ENCODE data around the gene GRIN2A.

GRIN2A gene

DNA sequence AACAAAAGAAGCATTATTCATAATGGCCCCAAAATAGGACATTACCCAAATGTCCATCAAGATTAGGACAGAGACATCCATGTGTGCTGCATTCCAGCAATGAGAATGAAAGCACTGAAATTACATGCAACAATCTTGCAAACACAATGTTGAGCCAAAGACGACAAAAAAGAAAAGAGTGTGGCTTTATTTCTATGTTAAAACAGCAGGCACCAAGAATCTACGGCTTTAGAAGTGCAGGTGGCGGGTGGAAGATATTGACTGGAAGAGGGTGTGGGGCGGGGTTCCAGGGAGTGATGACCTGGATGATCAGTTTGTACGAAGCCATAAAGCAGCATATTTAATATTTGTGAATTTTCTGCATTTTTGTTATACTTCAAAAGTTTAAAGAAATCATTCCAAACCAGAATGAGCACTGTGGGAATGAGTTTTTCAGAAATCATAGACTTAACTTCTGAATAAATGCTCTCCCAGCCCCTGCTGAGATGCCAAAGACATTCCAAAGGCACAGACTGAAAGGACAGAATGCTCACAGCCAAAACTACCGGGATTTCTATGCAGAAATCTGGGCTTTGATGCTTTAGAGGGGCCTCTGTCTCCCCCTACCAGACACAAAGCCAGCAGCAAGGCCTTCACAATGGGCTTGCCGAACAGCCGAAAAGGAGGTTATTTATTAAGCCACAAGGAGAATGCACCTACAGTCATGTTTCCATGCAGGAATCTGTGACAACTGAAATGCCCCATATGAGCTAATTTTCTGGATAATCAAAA, 361.6 kb downstream of the GRIN2A start:
- Histone ChIP-seq H3K9ac (ENCODE audit: low read length) (no peak overlapping the region), H3K27ac (ENCODE audit: low read depth, low read length) (peak overlapping the region; percentile 35; the same call in 1 of the 2 replicates), H3K9me3 (ENCODE audit: control insufficient read depth, insufficient read depth, low read depth, low read length) (no peaks in the 10 kb centered on the region), H3K27me3 (ENCODE audit: control insufficient read depth, insufficient read depth, low read length) (no peaks in the 10 kb centered on the region), H3K4me3 (ENCODE audit: low read depth, low read length) (peak overlapping the region; percentile 10; the same call in 1 of the 2 replicates), H3K36me3 (ENCODE audit: control insufficient read depth, insufficient read depth, low read length) (no peaks in the 10 kb centered on the region), H3K4me1 (ENCODE audit: control insufficient read depth, insufficient read depth, low read length) (peaks cover 48% of the 10 kb centered on the region)

DNA sequence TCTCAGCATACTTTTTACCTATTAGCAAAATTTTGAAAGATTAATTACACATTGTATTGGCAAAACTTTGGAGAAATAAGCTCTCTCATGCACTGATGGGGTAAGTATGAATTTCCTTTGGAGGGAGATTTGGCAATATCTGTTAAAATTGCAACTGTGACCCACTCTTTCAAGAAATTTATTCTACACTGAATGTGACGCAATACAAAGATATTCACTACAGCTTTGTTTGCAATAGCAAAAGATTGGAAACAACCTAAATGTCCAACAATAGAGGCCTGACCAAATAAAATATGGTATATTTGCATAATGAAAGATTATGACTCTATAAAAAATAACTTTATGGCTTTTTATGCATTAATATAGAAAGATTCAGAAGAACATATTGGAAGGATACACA, 363.5 kb downstream of the GRIN2A start:
- no peaks in the 10 kb centered on the region for H3K9me3 ChIP-seq (ENCODE audit: control insufficient read depth, insufficient read depth, low read depth, low read length)
- H3K4me1 ChIP-seq (ENCODE audit: control insufficient read depth, insufficient read depth, low read length), result peaks cover 48% of the 10 kb centered on the region

DNA sequence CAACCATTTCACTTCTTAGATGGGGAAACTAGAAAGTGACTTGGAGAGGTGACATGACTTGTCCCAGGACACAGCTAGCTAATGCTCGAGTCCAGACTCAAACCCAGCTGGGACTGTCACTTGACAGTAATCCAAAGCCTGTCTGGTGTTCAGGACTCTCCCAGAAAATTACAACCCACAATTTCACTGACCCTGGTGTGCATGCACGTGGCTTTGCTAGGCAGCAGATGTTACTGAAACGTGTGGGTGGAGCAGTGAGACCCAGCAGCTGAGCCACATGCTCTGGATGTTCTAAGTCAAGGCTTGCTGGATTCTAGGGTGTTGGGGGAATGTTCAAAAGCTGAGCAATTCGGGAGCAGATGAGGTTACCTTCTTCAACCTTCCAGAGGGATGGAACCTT, 364.6 kb downstream of the GRIN2A start:
- H3K9me3 ChIP-seq (ENCODE audit: control insufficient read depth, insufficient read depth, low read depth, low read length), result no peaks in the 10 kb centered on the region
- no peak overlapping the region for H3K27ac ChIP-seq (ENCODE audit: low read depth, low read length)
- no peaks in the 10 kb centered on the region for H3K27me3 ChIP-seq (ENCODE audit: control insufficient read depth, insufficient read depth, low read length)
- no peak overlapping the region for H3K4me3 ChIP-seq (ENCODE audit: low read depth, low read length)
- H3K4me1 ChIP-seq (ENCODE audit: control insufficient read depth, insufficient read depth, low read length), result peaks cover 46% of the 10 kb centered on the region
- no peaks in the 10 kb centered on the region for H3K36me3 ChIP-seq (ENCODE audit: control insufficient read depth, insufficient read depth, low read length)
- H3K9ac ChIP-seq (ENCODE audit: low read length), result no peak overlapping the region

More for the DNA sequence above, 363.5 kb downstream of the GRIN2A start:
- Histone ChIP-seq H3K9ac (ENCODE audit: low read length) (no peak overlapping the region), H3K4me3 (ENCODE audit: low read depth, low read length) (no peak overlapping the region), H3K36me3 (ENCODE audit: control insufficient read depth, insufficient read depth, low read length) (no peaks in the 10 kb centered on the region), H3K27ac (ENCODE audit: low read depth, low read length) (no peak overlapping the region), H3K27me3 (ENCODE audit: control insufficient read depth, insufficient read depth, low read length) (no peaks in the 10 kb centered on the region)

DNA sequence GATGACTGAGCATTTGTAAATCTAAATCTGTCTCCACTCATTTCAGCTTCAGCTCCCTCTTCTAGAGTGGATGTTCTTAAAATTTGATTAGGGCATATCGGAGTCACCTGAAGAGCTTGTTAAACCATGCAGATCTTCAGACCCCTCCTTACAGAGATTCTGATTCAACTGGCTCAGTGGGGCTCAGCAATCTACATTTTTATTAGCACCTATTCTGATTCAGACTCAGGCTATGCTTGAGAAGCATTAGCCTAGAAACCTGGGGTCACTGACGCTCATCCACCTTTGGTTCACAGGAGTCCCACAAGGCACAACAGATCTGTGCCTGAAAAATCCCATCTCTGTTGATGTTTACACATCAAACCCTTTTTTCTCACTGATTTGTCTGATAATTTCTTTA, 365.6 kb downstream of the GRIN2A start:
- H3K4me1 ChIP-seq (ENCODE audit: control insufficient read depth, insufficient read depth, low read length), result peaks cover 36% of the 10 kb centered on the region
- no peaks in the 10 kb centered on the region for H3K36me3 ChIP-seq (ENCODE audit: control insufficient read depth, insufficient read depth, low read length)
- H3K4me3 ChIP-seq (ENCODE audit: low read depth, low read length), result peak overlapping the region; percentile 2; the same call in 1 of the 2 replicates
- no peaks in the 10 kb centered on the region for H3K9me3 ChIP-seq (ENCODE audit: control insufficient read depth, insufficient read depth, low read depth, low read length)
- H3K27ac ChIP-seq (ENCODE audit: low read depth, low read length), result no peak overlapping the region
- no peaks in the 10 kb centered on the region for H3K27me3 ChIP-seq (ENCODE audit: control insufficient read depth, insufficient read depth, low read length)
- H3K9ac ChIP-seq (ENCODE audit: low read length), result no peak overlapping the region

DNA sequence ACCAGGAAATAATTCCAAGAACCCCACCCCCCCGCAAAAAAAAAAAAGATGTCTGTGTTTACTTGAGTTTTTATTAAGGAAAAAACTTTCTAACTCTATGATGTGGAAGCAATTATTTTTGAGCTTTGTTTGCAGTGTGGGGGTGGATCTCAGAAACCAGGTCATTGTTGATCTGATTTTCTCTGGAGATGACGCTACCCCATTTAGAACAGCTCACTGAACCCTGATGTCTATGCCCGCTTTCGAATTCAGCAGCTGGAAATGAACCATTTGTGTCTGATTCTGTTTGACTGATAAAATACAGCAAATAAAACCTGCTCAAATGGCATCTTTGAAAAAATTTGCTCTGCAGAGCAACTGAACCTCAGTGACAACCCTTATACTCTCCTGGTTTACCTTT, 368.6 kb downstream of the GRIN2A start:
- no peak overlapping the region for H3K4me3 ChIP-seq (ENCODE audit: low read depth, low read length)
- H3K36me3 ChIP-seq (ENCODE audit: control insufficient read depth, insufficient read depth, low read length), result peaks cover 9% of the 10 kb centered on the region
- no peak overlapping the region for H3K27ac ChIP-seq (ENCODE audit: low read depth, low read length)
- no peaks in the 10 kb centered on the region; the same call in 1 of the 2 replicates for H3K9me3 ChIP-seq (ENCODE audit: control insufficient read depth, insufficient read depth, low read depth, low read length)
- H3K9ac ChIP-seq (ENCODE audit: low read length), result no peak overlapping the region
- no peaks in the 10 kb centered on the region for H3K27me3 ChIP-seq (ENCODE audit: control insufficient read depth, insufficient read depth, low read length)
- peaks cover 16% of the 10 kb centered on the region for H3K4me1 ChIP-seq (ENCODE audit: control insufficient read depth, insufficient read depth, low read length)

DNA sequence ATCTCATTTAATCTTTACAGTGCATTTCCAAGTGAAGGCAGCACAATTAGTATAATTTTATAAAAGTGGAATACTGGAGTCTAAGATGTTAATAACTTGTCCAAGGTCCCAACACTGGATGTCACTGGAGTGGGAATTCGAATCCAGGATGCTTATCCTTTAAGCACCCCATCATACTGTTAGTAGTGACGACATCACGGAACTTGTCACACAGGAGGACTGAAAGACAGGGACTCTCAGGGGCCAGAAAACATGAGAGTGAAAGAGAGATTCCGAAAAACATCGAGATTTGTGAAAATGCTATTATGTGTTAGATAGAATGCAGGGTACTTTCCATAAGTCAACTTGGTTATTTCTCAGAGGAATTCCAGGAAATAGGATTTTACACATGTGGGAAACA, 374.0 kb downstream of the GRIN2A start:
- Histone ChIP-seq H3K4me3 (ENCODE audit: low read depth, low read length) (no peak overlapping the region), H3K4me1 (ENCODE audit: control insufficient read depth, insufficient read depth, low read length) (no peaks in the 10 kb centered on the region)

DNA sequence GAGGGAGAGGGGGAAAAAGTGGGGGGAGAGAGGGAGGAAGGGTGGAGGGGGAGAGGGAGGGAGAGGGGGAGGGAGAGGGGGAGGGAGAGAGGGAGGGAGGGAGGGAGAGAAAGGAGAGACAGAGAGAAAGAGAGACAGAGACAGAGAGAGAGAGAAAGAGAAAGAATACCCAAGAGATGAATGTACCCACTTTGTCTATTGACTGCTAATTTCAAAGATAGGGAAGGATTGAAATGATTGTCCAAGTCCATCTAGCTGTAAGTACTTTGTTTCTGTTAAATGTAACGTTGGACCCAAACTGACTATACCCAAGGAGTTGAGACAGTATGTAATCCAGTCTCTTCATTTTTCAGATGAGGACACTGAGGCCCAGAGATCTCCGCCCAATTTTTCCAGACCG, 374.9 kb downstream of the GRIN2A start:
- no peaks in the 10 kb centered on the region for H3K4me1 ChIP-seq (ENCODE audit: control insufficient read depth, insufficient read depth, low read length)

More for the DNA sequence above, 374.0 kb downstream of the GRIN2A start:
- no peak overlapping the region for H3K27ac ChIP-seq (ENCODE audit: low read depth, low read length)
- no peaks in the 10 kb centered on the region for H3K27me3 ChIP-seq (ENCODE audit: control insufficient read depth, insufficient read depth, low read length)
- peaks cover 9% of the 10 kb centered on the region; the same call in 1 of the 2 replicates for H3K9me3 ChIP-seq (ENCODE audit: control insufficient read depth, insufficient read depth, low read depth, low read length)
- peaks cover 12% of the 10 kb centered on the region for H3K36me3 ChIP-seq (ENCODE audit: control insufficient read depth, insufficient read depth, low read length)
- no peak overlapping the region for H3K9ac ChIP-seq (ENCODE audit: low read length)

DNA sequence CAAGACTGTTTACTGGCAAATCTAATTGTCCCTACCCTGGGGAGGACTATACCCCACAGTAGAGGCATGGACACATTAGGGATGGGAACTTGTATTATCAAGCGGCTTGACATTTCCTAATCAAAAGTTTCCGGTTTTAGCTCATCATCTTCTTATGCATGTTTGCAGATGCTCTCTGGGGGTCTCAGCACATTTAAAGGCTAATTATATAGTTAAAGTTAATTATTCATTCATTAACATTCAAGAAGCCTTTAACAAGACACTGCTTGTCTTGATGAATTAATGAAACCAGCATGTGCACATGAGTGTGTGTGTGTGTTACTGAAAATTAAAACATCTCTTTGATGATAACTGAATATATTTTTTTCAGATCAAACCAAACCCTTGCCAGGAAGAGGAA, 377.1 kb downstream of the GRIN2A start:
- no peak overlapping the region for H3K9ac ChIP-seq (ENCODE audit: low read length)
- H3K4me3 ChIP-seq (ENCODE audit: low read depth, low read length), result no peak overlapping the region
- no peak overlapping the region for H3K27ac ChIP-seq (ENCODE audit: low read depth, low read length)
- H3K9me3 ChIP-seq (ENCODE audit: control insufficient read depth, insufficient read depth, low read depth, low read length), result peaks cover 9% of the 10 kb centered on the region; the same call in 1 of the 2 replicates
- H3K27me3 ChIP-seq (ENCODE audit: control insufficient read depth, insufficient read depth, low read length), result no peaks in the 10 kb centered on the region
- no peaks in the 10 kb centered on the region for H3K4me1 ChIP-seq (ENCODE audit: control insufficient read depth, insufficient read depth, low read length)
- peaks cover 9% of the 10 kb centered on the region; the same call in 1 of the 2 replicates for H3K36me3 ChIP-seq (ENCODE audit: control insufficient read depth, insufficient read depth, low read length)

More for the DNA sequence above, 374.9 kb downstream of the GRIN2A start:
- no peak overlapping the region for H3K9ac ChIP-seq (ENCODE audit: low read length)
- H3K4me3 ChIP-seq (ENCODE audit: low read depth, low read length), result no peak overlapping the region
- no peaks in the 10 kb centered on the region for H3K27me3 ChIP-seq (ENCODE audit: control insufficient read depth, insufficient read depth, low read length)
- H3K27ac ChIP-seq (ENCODE audit: low read depth, low read length), result no peak overlapping the region
- H3K36me3 ChIP-seq (ENCODE audit: control insufficient read depth, insufficient read depth, low read length), result peaks cover 12% of the 10 kb centered on the region
- H3K9me3 ChIP-seq (ENCODE audit: control insufficient read depth, insufficient read depth, low read depth, low read length), result peaks cover 9% of the 10 kb centered on the region; the same call in 1 of the 2 replicates

DNA sequence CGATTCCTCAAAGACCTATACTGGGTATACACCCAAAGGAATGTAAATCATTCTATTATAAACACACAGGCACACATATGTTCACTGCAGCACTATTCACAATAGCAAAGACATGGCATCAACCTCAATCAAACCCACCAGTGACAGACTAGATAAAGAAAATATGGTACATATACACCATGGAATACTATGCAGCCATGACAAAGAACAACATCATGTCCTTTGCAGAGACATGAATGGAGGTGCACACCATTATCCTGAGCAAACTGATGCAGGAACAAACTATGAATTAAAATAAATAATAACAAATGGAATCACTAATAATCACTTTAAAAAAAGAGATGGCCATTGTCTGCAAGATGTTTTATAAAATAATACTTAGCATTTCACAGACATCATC, 380.1 kb downstream of the GRIN2A start:
- Histone ChIP-seq H3K4me3 (ENCODE audit: low read depth, low read length) (no peak overlapping the region), H3K9me3 (ENCODE audit: control insufficient read depth, insufficient read depth, low read depth, low read length) (0 out of 2 replicates have a peak, but pooled peaks cover 9% of the 10 kb centered on the region), H3K27me3 (ENCODE audit: control insufficient read depth, insufficient read depth, low read length) (no peaks in the 10 kb centered on the region), H3K27ac (ENCODE audit: low read depth, low read length) (no peak overlapping the region), H3K4me1 (ENCODE audit: control insufficient read depth, insufficient read depth, low read length) (no peaks in the 10 kb centered on the region), H3K9ac (ENCODE audit: low read length) (no peak overlapping the region), H3K36me3 (ENCODE audit: control insufficient read depth, insufficient read depth, low read length) (peaks cover 17% of the 10 kb centered on the region; the same call in 1 of the 2 replicates)

DNA sequence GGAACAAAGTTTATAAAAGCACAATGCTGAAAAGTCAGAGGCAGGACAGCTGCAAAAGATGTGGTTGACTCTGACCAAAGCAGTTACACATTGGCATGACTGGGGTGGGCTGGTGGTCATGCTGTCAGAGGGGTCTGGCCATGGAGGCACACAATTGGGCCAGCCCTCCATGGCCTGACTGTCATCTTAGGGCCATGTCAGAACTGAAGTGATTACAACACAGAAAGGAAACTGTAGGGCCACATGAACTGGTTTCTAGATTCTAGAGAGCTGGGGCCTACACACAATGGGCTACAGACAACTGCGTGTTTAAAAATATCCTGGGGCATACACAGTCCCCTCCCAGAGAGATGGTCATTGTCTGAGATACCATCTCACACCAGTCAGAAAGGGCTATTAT, 380.6 kb downstream of the GRIN2A start:
- H3K27me3 ChIP-seq (ENCODE audit: control insufficient read depth, insufficient read depth, low read length), result no peaks in the 10 kb centered on the region
- no peak overlapping the region for H3K4me3 ChIP-seq (ENCODE audit: low read depth, low read length)
- H3K9ac ChIP-seq (ENCODE audit: low read length), result no peak overlapping the region
- no peak overlapping the region for H3K27ac ChIP-seq (ENCODE audit: low read depth, low read length)
- no peaks in the 10 kb centered on the region for H3K4me1 ChIP-seq (ENCODE audit: control insufficient read depth, insufficient read depth, low read length)
- H3K36me3 ChIP-seq (ENCODE audit: control insufficient read depth, insufficient read depth, low read length), result peaks cover 17% of the 10 kb centered on the region; the same call in 1 of the 2 replicates
- H3K9me3 ChIP-seq (ENCODE audit: control insufficient read depth, insufficient read depth, low read depth, low read length), result 0 out of 2 replicates have a peak, but pooled peaks cover 7% of the 10 kb centered on the region

DNA sequence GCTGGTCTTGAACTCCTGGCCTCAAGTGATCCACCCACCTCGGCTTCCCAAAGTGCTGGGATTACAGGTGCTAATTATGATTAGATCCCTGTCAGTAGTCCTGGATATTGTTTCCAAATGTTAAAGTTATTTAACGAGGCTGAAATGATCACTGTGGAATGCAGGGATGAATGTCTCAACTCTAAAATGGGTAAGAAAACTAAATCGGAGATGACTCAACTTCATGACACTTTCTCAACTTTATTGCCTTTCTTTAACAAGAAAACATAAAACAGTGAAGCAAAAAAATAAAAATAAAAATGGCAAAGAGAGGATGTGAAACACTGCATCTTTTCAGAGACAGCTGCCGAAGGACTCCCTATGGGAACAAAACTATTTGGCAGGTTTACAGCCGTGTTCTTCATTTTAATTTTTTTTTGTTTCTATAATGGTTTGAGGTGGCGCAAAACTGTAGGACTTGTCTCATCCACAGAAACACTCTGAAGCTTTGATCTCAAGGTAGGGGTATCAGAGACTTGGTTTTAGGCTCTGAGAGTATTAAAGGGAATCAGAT, 382.0 kb downstream of the GRIN2A start:
- H3K36me3 ChIP-seq (ENCODE audit: control insufficient read depth, insufficient read depth, low read length), result peaks cover 17% of the 10 kb centered on the region; the same call in 1 of the 2 replicates
- H3K9ac ChIP-seq (ENCODE audit: low read length), result no peak overlapping the region
- no peak overlapping the region for H3K27ac ChIP-seq (ENCODE audit: low read depth, low read length)
- H3K4me3 ChIP-seq (ENCODE audit: low read depth, low read length), result no peak overlapping the region
- H3K4me1 ChIP-seq (ENCODE audit: control insufficient read depth, insufficient read depth, low read length), result no peaks in the 10 kb centered on the region
- H3K27me3 ChIP-seq (ENCODE audit: control insufficient read depth, insufficient read depth, low read length), result no peaks in the 10 kb centered on the region
- no peaks in the 10 kb centered on the region for H3K9me3 ChIP-seq (ENCODE audit: control insufficient read depth, insufficient read depth, low read depth, low read length)
